A172 (cell line): ENCODE measurements around the gene MDH1. TPM values are rescaled to one million over a fixed set of nuclear protein-coding genes. Genes with fewer than 3 reads are reported as not detected.

Experiments used
- DNase-seq: peaks from one replicate; pipeline ENCODE4 v3.0.0-alpha.2; 2015; ENCODE audit warnings: low spot score
- total RNA-seq: library from RNA; depleted of rRNA; stranded (reverse); fragments of >200 nt; shearing (Covaris generic); gene quantifications from 2 replicates; pipeline ENCODE4 v1.2.3, GENCODE V29; 2014; rRNA removed

The MDH1 gene
- total RNA-seq, 1 experiment from 2014 or later: 440 TPM

DNA sequence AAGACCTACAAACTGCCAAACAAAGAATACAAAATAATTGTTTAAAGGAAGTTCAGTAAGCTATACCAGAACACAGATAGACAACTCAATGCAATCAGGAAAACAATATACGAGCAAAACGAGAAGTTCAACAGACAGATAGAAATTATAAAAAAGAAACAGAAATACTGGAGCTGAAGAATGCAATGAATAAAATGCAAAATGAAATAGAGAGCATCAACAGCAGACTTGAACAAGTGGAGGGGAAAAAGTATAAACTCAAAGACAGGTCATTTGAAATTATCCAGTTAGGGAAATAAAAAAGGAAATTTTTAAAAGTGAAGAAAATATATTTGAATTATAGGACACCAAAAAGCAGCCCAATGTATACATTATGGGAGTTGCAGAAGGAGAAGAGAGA is 43.6 kb downstream of the MDH1 start:
- no peak for DNase-seq

DNA sequence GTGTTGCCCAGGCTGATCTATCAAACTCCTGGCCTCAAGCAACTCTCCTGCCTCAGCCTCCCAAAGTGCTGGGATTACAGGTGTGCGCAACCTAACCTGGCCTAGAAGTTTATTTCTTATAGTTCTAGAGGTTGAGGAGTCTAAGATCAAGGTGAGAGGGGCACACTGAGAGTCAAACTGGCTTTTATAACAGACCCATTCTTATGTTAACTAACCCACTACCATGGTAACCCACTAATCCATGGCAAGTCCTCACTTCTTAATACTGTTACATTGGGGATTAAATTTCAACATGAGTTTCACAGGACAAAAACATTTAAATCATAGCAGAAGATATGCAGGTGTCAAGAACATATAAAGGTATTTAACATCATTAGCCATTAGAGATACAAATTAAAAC is 50.6 kb downstream of the MDH1 start:
- no peak for DNase-seq

DNA sequence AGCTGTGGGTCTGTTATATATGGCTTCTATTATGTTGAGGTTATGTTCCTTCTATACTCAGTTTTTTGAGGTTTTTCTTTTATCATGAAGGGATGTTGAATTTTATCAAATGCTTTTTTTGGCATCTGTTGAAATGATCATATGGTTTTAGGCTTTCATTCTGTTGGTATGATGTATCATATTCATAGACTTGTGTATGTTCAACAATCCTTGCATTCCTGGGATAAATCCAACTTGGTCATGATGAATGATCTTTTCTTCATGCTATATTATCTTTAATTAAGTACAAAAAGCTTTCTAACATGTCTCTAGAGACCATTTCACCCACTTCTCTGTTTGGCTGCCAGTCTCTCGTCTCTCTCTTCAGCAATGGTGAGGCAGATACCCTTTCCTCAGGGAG is 54.2 kb downstream of the MDH1 start:
- no peak for DNase-seq

DNA sequence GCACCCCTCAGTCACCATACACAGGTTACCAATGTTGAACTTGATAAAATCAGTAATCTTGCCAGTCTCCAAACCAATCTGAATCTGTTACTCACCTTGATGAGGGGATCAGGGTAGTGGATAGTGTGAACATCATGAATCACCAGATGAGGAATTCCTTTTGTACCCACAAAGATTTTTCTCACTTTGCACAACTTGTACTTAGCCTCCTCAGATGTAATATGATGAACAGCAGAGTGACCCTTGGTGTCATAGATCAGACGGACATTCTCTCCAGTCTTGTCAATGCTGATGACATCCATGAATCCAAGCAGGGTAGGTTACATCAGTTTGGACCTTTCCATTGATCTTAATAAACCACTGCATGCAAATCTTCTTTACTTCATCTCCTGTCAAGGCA is 54.7 kb downstream of the MDH1 start:
- DNase-seq: no peak

DNA sequence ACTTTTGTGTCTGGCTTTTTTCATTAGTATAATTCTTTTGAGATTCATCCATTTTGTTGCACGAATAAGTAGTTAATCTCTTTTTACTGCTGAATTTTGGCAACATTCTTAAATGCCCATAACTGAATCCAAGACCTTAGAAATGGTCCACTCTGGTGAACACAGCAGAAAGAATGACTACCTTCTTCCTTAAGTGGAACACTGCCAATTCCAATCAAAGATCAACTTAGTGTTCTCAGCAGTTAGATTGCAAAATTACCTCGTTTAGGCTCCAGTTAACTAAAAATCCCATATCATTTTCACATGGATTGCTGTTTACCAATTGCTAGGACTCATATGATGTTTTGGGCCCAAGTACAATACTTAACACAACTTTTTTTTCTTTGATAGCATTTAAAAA is 59.9 kb downstream of the MDH1 start:
- DNase-seq: no peak

DNA sequence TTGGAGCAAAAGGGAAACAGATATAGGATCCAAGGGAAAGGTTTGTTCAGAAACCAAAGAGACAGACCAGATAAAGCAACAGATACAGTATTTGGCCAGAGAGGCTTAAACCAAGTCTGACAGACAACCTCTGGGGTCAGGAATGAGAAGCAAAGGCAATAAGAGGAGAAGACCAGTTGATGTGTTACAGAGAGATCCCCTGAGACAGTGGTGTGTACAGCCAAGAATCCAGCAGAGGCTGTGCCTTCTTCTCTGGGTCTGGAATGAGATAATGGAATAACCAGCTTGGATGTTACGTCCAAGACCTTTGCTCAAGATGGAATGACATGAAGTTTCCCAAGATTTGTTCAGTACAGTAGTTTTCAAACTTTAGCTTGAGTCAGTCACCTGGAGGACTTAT is 61.1 kb downstream of the MDH1 start:
- DNase-seq: no peak

DNA sequence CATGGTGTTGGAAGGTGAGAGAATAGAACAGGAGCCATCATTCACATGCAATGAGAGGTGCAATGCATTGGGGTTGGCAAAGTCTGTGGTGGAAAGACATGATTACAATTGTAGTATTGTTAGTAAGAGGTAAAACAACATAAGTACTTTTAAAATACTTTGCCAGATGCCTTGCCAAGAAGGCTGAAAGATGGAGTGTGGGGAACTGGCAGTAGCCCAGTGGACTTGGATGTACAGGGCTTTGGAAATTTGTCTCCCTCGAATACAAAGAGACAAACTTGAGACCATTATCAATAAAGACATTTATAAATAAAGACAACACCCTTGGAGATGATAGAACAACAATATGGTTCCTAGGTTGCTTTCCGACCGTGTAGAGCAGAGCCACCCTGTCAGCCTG is 62.0 kb downstream of the MDH1 start:
- no peak for DNase-seq

DNA sequence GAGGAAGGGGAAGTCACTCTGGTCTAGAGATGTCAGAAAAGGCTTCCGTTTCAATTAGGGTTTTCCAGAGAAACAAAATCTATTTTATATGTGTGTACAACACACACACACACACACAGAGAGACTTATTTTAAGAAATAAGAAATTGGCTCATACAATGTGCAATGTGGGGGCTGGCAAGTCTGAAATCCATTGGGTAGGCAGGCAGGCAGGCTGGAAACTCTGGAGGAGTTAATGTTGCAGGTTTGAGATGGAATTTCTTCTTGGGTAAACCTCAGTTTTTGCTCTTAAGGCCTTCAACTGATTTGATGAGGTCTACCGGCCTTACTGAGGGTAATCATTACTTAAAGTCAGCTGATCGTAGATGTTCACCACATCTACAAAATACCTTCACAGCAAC is 62.6 kb downstream of the MDH1 start:
- DNase-seq: no peak

DNA sequence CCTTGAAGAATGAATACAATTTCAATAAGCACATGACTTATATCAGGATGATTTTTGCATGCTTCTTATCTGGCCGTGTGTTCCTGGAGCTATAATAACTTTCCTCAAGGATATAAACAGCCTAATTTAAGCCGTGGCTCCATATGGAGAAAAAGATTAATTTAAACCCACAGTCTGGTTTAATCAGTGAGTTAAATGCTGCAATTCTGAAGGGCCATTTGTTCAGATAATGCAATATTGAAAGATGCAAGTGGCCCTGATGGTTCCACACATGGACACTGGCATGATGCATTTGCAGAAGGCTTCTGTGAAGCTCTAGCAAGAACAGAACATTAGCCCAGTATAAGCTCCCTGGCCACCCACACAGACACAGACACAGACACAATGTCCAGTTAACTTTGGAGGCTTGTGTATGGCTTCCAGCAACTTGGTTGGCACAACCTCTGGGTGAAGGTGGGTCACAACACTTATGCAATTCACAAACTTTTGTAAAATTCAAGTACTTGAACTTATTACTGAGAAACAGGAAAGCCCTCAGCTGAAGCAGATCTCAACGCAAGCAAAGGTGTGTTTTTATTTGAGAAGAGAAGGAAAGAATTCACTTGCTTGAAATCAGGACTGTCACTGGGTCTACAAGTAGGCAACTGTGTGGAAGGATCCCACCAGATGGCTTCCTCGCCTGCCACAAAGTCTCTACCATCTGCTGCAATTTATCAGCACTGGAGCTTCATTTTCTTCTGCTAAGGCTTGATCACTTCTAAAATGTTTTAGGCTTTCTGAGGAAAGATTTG is 63.3 kb downstream of the MDH1 start:
- DNase-seq: no peak

DNA sequence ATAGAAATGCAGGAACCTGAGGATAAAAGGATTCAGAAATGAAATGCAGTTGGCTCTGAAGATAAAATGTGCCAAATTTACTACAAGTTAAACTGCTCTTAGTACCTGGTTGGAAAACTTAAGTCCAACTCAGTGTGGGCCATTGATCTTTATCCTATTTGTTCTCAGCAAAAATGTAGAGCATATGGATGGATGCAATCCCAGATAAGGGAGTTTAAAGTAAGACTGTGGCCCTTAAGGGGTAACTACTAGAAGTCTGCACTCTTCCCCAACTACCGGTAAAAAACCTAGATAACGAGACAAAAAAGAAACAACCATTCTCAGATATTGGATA is 63.9 kb downstream of the MDH1 start:
- no peak for DNase-seq

DNA sequence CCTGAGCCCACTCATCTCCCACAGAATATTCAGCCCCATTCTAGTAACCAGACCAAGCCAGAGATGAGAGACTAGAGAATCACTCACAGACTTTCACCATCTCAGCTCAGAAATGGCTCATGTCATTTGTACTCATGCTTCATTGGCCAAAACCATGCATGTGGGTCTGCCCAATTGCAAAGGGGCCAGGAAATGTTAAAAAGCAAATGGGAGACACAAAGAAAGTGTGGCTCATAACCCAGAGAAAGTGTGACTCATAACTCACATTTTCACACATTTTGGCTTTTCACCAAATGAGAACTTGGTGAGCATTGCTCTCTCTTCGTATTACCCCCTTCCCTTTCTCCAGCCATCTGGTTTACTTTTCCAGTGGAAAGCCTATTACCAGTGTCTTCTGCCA is 66.2 kb downstream of the MDH1 start:
- peak; percentile 19 for DNase-seq

Other genes with a start within 250 kb of the MDH1 start
- 4.9 and 8.7 TPM in 2 replicates for gene WDPCP, start 486 bp upstream of the MDH1 start, total RNA-seq